NCI-H2196 treated with DMSO at 0.1 percent for 48 hours (cell line): ENCODE data around the gene MROH9.
"Not testable (repeated sequence)": the region's sequence is repeated elsewhere in the genome, so short reads cannot be mapped to it uniquely, and the experiment has no call there.

Experiments
- DNase-seq: peaks from one replicate; lab custom pipeline; 2025; ENCODE audit not compliant: unreplicated experiment; lab: John Stamatoyannopoulos, UW

Gene MROH9

GRCh38 chr1:170935231-170935630 is at the start of gene MROH9:
TSS of gene MROH9 (plus strand) at chr1:170935534. CDS start at chr1:170945557, 10,023 bp downstream.
- DNase-seq = no peak

- DNase-seq = no peak
Observed at GRCh38 chr1:170885551-170885950, 49.8 kb upstream of the MROH9 start.

GRCh38 chr1:170886460-170886859 is 48.9 kb upstream of the MROH9 start:
- no peak for DNase-seq

GRCh38 chr1:170887726-170888125 is 47.6 kb upstream of the MROH9 start:
- no peak for DNase-seq

- no peak for DNase-seq
Observed at GRCh38 chr1:170891872-170892271, 43.5 kb upstream of the MROH9 start.

DNA sequence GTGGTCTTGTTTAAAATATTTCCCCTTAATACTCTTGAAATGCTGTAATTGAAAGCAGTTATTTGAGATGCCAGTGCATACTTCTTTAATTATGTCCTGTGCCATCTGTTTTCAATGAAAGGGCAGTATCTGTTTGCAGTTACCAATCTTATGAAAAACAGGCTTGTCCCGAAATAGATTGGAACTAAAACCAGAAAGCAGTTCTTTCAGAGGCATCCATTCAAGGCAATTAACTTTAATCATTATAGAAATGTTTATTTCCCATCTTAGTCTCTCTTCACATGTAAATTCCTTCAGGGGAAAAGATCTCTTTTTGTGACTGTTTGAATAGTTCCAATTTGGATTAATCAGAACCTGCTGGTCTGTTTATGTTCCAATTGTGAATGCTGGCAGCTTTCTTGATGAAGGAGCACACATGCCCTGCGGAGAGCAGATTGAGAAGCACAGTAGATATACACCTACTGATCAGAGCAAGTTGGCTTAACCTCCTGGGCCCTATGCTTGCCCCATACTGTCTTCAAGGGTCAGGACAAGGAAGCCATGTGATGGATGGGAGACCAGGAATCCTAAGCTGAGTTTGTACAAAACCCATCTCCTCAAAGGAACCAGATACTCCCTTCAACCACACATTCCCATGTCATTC is 41.6 kb upstream of the MROH9 start:
- no peak for DNase-seq

- DNase-seq = no peak
Observed at GRCh38 chr1:170903961-170904360, 31.4 kb upstream of the MROH9 start.

GRCh38 chr1:170908942-170909341 is 26.4 kb upstream of the MROH9 start:
- no peak for DNase-seq

- DNase-seq = no peak
Observed at GRCh38 chr1:170910273-170910672, 25.1 kb upstream of the MROH9 start.

- no peak for DNase-seq
Observed at GRCh38 chr1:170917373-170917772, 18.0 kb upstream of the MROH9 start.

- DNase-seq = not testable (repeated sequence)
Observed at GRCh38 chr1:170924656-170925055, 10.7 kb upstream of the MROH9 start.

- DNase-seq = no peak
Observed at GRCh38 chr1:170927955-170928840, 7.1 kb upstream of the MROH9 start.

DNA sequence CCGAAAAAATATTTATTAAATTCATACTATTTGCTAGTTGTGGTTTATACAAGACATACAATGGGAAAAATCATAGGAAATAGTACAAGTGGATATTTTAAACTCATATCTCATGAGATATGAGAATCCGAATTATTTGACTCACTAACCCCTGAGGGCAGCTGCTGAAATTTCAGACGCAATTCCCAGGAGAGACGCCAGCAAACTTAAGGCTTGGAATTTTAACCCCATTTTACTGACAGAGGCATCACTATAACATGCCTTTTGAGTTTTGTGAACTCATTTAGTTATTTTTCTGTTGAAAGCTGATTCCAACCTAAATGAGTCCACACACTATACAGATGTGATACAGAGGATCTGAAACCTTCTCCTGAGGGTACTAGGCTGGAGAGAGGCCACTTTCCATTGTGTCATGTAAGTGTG is 5.9 kb upstream of the MROH9 start:
- DNase-seq = no peak

- peak; percentile 5 for DNase-seq
Observed at GRCh38 chr1:170929835-170930554, 5.3 kb upstream of the MROH9 start.

- no peak for DNase-seq
Observed at GRCh38 chr1:170931650-170932049, 3.7 kb upstream of the MROH9 start.

DNA sequence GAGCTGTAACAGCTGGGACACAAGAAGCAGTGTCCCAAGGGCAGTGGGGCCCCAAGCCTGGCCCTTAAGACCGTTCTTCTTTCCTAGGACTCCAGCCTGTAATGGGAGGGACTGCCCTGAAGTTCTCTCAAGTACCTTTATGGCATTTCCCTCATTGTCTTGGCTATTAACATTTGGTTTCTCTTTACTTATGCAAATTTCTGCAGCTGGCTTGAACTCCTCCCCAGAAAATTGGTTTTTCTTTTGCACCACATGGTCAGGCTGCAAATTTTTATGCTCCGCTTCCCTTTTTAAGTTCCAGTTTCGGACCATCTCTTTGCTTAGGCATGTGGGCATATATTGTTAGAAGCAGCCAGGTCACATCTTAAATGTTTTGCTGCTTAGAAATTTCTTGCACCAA is 3.1 kb upstream of the MROH9 start:
- DNase-seq = no peak

- DNase-seq = no peak
Observed at GRCh38 chr1:170938281-170938680, 2.9 kb downstream of the MROH9 start.

DNA sequence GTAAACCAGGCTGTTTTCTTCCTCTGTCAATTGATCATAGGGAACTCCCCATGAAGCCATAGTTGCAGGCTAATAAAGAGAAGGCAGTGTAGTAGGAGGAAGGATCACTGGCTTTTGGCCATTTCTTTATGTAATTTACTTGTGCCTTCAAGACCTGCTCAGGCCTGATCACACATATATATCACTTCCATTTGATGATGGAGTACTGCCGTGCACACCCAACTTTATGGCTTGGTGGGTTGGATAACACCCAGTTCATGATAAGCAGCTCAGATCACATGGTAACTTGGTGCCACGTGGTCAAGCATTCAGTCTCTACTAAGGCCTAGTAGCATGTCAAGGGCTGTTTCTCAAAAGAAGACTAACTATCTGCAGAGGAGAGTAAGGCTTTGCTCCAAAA is 4.1 kb downstream of the MROH9 start:
- no peak for DNase-seq

DNA sequence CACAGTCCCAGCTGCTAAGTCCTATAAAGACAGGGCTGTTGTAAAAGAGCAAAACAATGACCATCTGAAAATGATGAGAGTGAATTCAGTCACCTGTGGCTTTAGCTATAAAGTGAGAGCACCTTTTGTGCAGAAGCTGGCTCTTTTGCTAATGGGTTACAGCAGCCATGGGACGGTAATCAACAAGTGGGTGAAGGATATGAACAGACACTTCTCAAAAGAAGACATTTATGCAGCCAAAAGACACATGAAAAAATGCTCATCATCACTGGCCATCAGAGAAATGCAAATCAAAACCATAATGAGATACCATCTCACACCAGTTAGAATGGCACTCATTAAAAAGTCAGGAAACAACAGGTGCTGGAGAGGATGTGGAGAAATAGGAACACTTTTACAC is 16.4 kb downstream of the MROH9 start:
- DNase-seq = not testable (repeated sequence)

DNA sequence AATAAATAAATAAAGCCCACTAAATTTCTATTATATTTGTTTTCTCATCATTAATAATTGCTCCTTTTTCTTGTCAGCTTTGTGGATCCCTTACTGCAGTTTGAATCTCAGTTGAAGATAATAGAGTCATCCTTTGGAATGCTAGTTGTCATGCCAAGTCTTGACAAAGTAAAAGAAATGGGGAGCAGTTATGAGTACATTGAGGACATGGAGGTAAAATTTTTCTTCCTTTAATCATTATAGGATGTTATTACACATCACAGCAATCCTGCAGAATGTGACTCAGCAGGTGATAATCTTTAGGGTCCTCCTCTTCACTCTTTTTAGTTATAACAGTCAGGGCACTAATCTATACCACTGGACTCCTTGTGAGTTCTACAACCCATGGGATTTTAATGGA is 24.1 kb downstream of the MROH9 start:
- no peak for DNase-seq

- DNase-seq = no peak
Observed at GRCh38 chr1:170964506-170964905, 29.2 kb downstream of the MROH9 start.
